ENCODE results near the gene GPAM.

GPAM gene

DNA sequence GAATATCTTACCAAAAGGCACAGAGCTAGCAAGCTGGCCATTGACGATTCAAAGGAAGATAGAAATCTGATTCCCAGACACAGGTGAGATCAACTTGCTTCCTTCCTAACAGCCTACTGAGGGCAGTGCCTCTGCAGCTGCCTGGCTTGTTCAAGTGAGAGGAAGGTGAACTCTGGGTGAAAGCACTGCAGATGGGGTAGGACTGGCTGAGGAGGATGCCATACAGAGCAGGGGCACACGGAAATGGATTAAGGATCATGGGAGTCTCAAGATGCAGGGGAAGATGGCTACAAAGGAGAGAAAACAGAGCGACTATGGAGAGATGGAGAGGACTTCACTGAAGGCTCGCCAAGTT lies 34.4 kb upstream of the GPAM start:
- no peak for TF ChIP-seq OSR1 (CRISPR knock-in tag; IDR thresholded peaks at IDR 0.05)
- no peak for TF ChIP-seq CSDC2 (CRISPR knock-in tag; IDR thresholded peaks at IDR 0.05)
- TF ChIP-seq PATZ1 (CRISPR knock-in tag; IDR thresholded peaks at IDR 0.05; ENCODE audit: borderline replicate concordance): no peak
- no peak for TF ChIP-seq ESRRG (CRISPR knock-in tag; IDR thresholded peaks at IDR 0.05)
- no peak for TF ChIP-seq ZFP30 (CRISPR knock-in tag; IDR thresholded peaks at IDR 0.05)
- no peak for TF ChIP-seq PPARA (CRISPR knock-in tag; IDR thresholded peaks at IDR 0.05; ENCODE audit: borderline replicate concordance)
- TF ChIP-seq BACH2 (CRISPR knock-in tag; IDR thresholded peaks at IDR 0.05; ENCODE audit: borderline replicate concordance): no peak
- no peak for TF ChIP-seq ISL1 (CRISPR knock-in tag; IDR thresholded peaks at IDR 0.05)
- TF ChIP-seq SNAI2 (CRISPR knock-in tag; IDR thresholded peaks at IDR 0.05): no peak
- TF ChIP-seq TSHZ2 (CRISPR knock-in tag; IDR thresholded peaks at IDR 0.05): no peak
- no peak for TF ChIP-seq ZFP3 (CRISPR knock-in tag; IDR thresholded peaks at IDR 0.05)
- no peak for TF ChIP-seq ZC3H10 (CRISPR knock-in tag; IDR thresholded peaks at IDR 0.05)
- TF ChIP-seq GLIS3 (CRISPR knock-in tag; IDR thresholded peaks at IDR 0.05): no peak
- ATAC-seq: no peak

DNA sequence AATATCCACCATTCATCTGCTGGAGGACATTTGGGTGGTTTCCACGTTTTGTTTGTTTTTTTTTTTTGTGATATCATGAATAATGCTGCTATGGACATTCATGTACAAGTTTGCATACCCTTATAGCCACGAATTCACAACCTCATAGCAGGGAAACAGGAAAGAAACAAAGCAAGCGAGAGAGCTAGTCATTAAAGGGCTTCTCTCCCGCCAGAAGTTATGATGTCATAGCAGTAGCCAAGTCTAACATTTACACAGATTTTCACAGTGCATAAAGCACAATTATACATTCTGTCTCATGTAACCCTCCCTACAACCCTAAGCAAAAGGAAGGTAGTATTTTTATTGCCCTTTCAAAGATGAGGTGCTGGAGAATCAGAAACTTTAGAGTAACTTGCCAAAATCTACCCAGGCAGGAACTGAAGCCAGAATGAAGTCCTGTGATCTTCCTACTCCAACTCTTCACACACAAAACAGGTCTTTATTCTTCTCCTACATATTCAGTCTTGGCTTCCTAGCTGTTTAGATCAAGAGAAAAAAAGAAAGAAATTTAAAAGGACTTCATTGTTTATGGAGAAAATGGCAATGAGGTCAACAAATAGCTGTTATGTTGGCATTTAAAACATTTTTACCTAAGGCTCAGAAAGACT lies 33.9 kb upstream of the GPAM start:
- TF ChIP-seq SNAI2 (CRISPR knock-in tag; IDR thresholded peaks at IDR 0.05) (no peak), CSDC2 (CRISPR knock-in tag; IDR thresholded peaks at IDR 0.05) (no peak), OSR1 (CRISPR knock-in tag; IDR thresholded peaks at IDR 0.05) (no peak), PATZ1 (CRISPR knock-in tag; IDR thresholded peaks at IDR 0.05; ENCODE audit: borderline replicate concordance) (no peak), ZC3H10 (CRISPR knock-in tag; IDR thresholded peaks at IDR 0.05) (no peak)
- ATAC-seq: no peak

- ATAC-seq: no peak
- TF ChIP-seq ZC3H10 (CRISPR knock-in tag; IDR thresholded peaks at IDR 0.05) (no peak), ZFP3 (CRISPR knock-in tag; IDR thresholded peaks at IDR 0.05) (no peak), SNAI2 (CRISPR knock-in tag; IDR thresholded peaks at IDR 0.05) (no peak), PPARA (CRISPR knock-in tag; IDR thresholded peaks at IDR 0.05; ENCODE audit: borderline replicate concordance) (no peak), CSDC2 (CRISPR knock-in tag; IDR thresholded peaks at IDR 0.05) (no peak), ARNTL (CRISPR knock-in tag; IDR thresholded peaks at IDR 0.05; ENCODE audit: borderline replicate concordance, low read depth) (no peak), BACH2 (CRISPR knock-in tag; IDR thresholded peaks at IDR 0.05; ENCODE audit: borderline replicate concordance) (no peak), OSR1 (CRISPR knock-in tag; IDR thresholded peaks at IDR 0.05) (no peak), ZFP30 (CRISPR knock-in tag; IDR thresholded peaks at IDR 0.05) (no peak), ESRRG (CRISPR knock-in tag; IDR thresholded peaks at IDR 0.05) (no peak), ZNF70 (CRISPR knock-in tag; IDR thresholded peaks at IDR 0.05) (no peak)
These were observed 33.4 kb upstream of the GPAM start for GRCh38 chr10:112216966-112217365.

DNA sequence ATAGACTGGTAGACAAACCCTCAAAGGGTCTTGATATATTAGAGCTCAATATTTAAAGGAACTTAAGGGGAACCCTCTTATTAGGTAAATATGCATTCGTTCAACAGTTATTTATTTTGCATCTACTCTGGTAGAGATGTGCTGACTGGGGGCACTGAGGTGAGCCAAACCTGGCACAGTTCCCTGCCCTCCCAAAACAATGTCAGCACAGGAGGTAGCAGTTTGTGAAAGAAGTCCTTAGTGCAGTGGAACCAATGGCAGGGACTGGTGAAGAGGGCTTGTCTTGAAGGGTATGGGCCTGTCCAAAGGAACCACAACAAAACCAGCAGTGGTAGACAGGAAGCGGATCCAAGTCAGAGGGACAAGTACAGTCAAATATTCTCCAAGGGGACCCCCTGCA lies 32.6 kb upstream of the GPAM start:
- no peak for ATAC-seq
- no peak for TF ChIP-seq ISL1 (CRISPR knock-in tag; IDR thresholded peaks at IDR 0.05)
- TF ChIP-seq PPARA (CRISPR knock-in tag; IDR thresholded peaks at IDR 0.05; ENCODE audit: borderline replicate concordance): no peak
- no peak for TF ChIP-seq ZFP30 (CRISPR knock-in tag; IDR thresholded peaks at IDR 0.05)
- no peak for TF ChIP-seq CSRNP3 (CRISPR knock-in tag; IDR thresholded peaks at IDR 0.05)
- no peak for TF ChIP-seq TSHZ2 (CRISPR knock-in tag; IDR thresholded peaks at IDR 0.05)
- no peak for TF ChIP-seq BACH2 (CRISPR knock-in tag; IDR thresholded peaks at IDR 0.05; ENCODE audit: borderline replicate concordance)
- no peak for TF ChIP-seq ZNF565 (CRISPR knock-in tag; conservative IDR thresholded peaks at IDR 0.05; ENCODE audit: low read depth)
- TF ChIP-seq PATZ1 (CRISPR knock-in tag; IDR thresholded peaks at IDR 0.05; ENCODE audit: borderline replicate concordance): no peak
- TF ChIP-seq ZC3H10 (CRISPR knock-in tag; IDR thresholded peaks at IDR 0.05): no peak
- no peak for TF ChIP-seq POU6F1 (CRISPR knock-in tag; IDR thresholded peaks at IDR 0.05; ENCODE audit: borderline replicate concordance, low read depth)

All from SK-N-SH treated with all-trans-retinoic acid at 6 μM for 48 hours (cell line).